K562 (cell line): Measurements from ENCODE around the gene TDRD10. TPM values are rescaled to one million over a fixed set of nuclear protein-coding genes. Genes with fewer than 3 reads are reported as not detected.

Experiments
- ATAC-seq: fragments of 200-7000 bp; cut with Tn5 transposase; 3 replicates; pipeline ENCODE4 v1.9.1; 2020; ENCODE audit warnings: moderate library complexity
- BruUV-seq: library from RNA; stranded (reverse); fragments of 400-500 nt; replicated peaks from 2 replicates; lab custom pipeline; 2021; lab: Mats Ljungman, UMichigan
- CTCF ChIA-PET: fragments of 300-600 bp; formaldehyde crosslinking; extraction: SDS; loops from one replicate; lab custom pipeline; 2021; ENCODE audit warnings: low intra/inter-chr PET ratio; lab: Yijun Ruan, JAX
- POLR2A ChIA-PET: fragments of 300-600, 350-650 bp; sonication (Branson Sonifier 250); formaldehyde crosslinking; extraction: SDS; loops from one replicate; lab custom pipeline; 2021; ENCODE audit warnings: antibody characterized with exemption, inconsistent platforms; lab: Yijun Ruan, JAX
- DNase-seq, 4 experiments: peaks; one replicate each; pipeline versions ENCODE4 v3.0.0 to v3.0.0-alpha.2; 2011 to 2018; ENCODE audit warnings: low spot score in 3 of 4, mixed read lengths in 3 of 4; ENCODE audit errors: extremely low read depth in 1 of 4
- FAIRE-seq: peaks from 2 replicates; lab custom pipeline; 2011; peaks lifted over from hg19 to GRCh38; lab: Jason Lieb, UNC
- H2AFZ ChIP-seq: 2 replicates; pipeline ENCODE4 v1.6.0; 2011; ENCODE audit warnings: low read depth, low read length, control low read depth, inconsistent platforms
- H3K27ac ChIP-seq: fragments of 200-600 bp; 3 replicates; pipeline ENCODE4 v1.8.0; 2011; ENCODE audit warnings: low read depth, mild to moderate bottlenecking, control low read depth, inconsistent platforms, low read length, moderate library complexity, mixed read lengths; ENCODE audit errors: extremely low read depth
- H3K27me3 ChIP-seq, 2 experiments: fragments of 300-600 bp in 1 of 2; 2 replicates in 1 of 2; 3 replicates in 1 of 2; pipeline versions ENCODE4 v1.6.0 to v1.8.0; 2011; ENCODE audit warnings: inconsistent platforms in 2 of 2, low read length in 2 of 2, mild to moderate bottlenecking in 1 of 2, mixed read lengths in 1 of 2, moderate library complexity in 1 of 2; ENCODE audit not compliant: control insufficient read depth in 2 of 2, insufficient read depth in 2 of 2
- H3K36me3 ChIP-seq: fragments of 300-600 bp; 3 replicates; pipeline ENCODE4 v1.8.0; 2011; ENCODE audit warnings: mild to moderate bottlenecking, low read length, inconsistent platforms; ENCODE audit not compliant: control insufficient read depth, insufficient read depth
- H3K4me1 ChIP-seq, 2 experiments: fragments of 200-600 bp in 1 of 2; replicated peaks in 1 of 2; 2 replicates in 1 of 2; 3 replicates in 1 of 2; pipeline versions ENCODE4 v1.5.1 to v1.8.0; 2011; ENCODE audit warnings: inconsistent platforms in 2 of 2, low read length in 2 of 2, mild to moderate bottlenecking in 1 of 2, mixed read lengths in 1 of 2, moderate library complexity in 1 of 2; ENCODE audit not compliant: control insufficient read depth in 2 of 2, insufficient read depth in 2 of 2
- H3K4me2 ChIP-seq: 2 replicates; pipeline ENCODE4 v1.6.1; 2011; ENCODE audit warnings: low read length, control low read depth, inconsistent platforms, mixed read lengths; ENCODE audit not compliant: insufficient read depth
- H3K4me3 ChIP-seq: fragments of 200-600 bp; sonication (generic), shearing (Covaris generic); 2 replicates; pipeline ENCODE4 v1.5.1; 2016; ENCODE audit warnings: control low read depth, inconsistent platforms
- H3K79me2 ChIP-seq: fragments of 200-600 bp; 3 replicates; pipeline ENCODE4 v1.8.0; 2011; ENCODE audit warnings: low read length, inconsistent platforms; ENCODE audit not compliant: control insufficient read depth, insufficient read depth
- H3K9ac ChIP-seq, 2 experiments: 2 replicates each; pipeline versions ENCODE4 v1.6.0 to v1.6.1; 2011; ENCODE audit warnings: low read depth in 2 of 2, low read length in 2 of 2, control low read depth in 1 of 2, inconsistent platforms in 1 of 2, mild to moderate bottlenecking in 1 of 2, mixed read lengths in 1 of 2; ENCODE audit not compliant: insufficient read depth in 1 of 2
- H3K9me1 ChIP-seq: one replicate; pipeline ENCODE4 v1.6.0; 2011; ENCODE audit warnings: inconsistent platforms, mild to moderate bottlenecking, low read length, moderate library complexity; ENCODE audit not compliant: control insufficient read depth, insufficient read depth
- H3K9me3 ChIP-seq: replicated peaks from 2 replicates; pipeline ENCODE4 v1.5.1; 2011; ENCODE audit warnings: low read depth, low read length, inconsistent platforms; ENCODE audit not compliant: control insufficient read depth, insufficient read depth
- H4K20me1 ChIP-seq: replicated peaks from 2 replicates; pipeline ENCODE4 v1.6.1; 2011; ENCODE audit warnings: low read length, inconsistent platforms, mixed read lengths; ENCODE audit not compliant: control insufficient read depth, insufficient read depth
- ADNP ChIP-seq: fragments of 200-800 bp; sonication (Bioruptor generic); IDR thresholded peaks from 2 replicates; pipeline ENCODE4 v1.6.1; 2016; ENCODE audit warnings: missing genetic modification characterization, missing compliant biosample characterization
- BHLHE40 ChIP-seq: IDR thresholded peaks from 2 replicates; pipeline ENCODE4 v1.6.1; 2011; ENCODE audit warnings: low read length, improper control_type of control experiment
- DEAF1 ChIP-seq: fragments of 450-650 bp; formaldehyde crosslinking; IDR thresholded peaks from 2 replicates; pipeline ENCODE4 v1.4.0; 2020; ENCODE audit warnings: mild to moderate bottlenecking, moderate library complexity
- FOXP4 ChIP-seq: sonication (generic); formaldehyde crosslinking; IDR thresholded peaks from 2 replicates; pipeline ENCODE4 v1.8.0; 2022; ENCODE audit warnings: mild to moderate bottlenecking, missing genetic modification reagents, borderline replicate concordance
- ID3 ChIP-seq, 2 experiments: fragments of 250-450 bp in 1 of 2; fragments of 450-650 bp in 1 of 2; sonication (Bioruptor Pico) in 1 of 2; IDR thresholded peaks; 2 replicates each; pipeline versions ENCODE4 v1.6.1 to v1.8.0; 2016 to 2021; ENCODE audit warnings: mild to moderate bottlenecking in 2 of 2, moderate library complexity in 2 of 2, missing compliant biosample characterization in 1 of 2, missing genetic modification characterization in 1 of 2
- RAD21 ChIP-seq, 2 experiments: fragments of 250-450 bp in 1 of 2; fragments of 450-650 bp in 1 of 2; sonication (Bioruptor Pico) in 1 of 2; formaldehyde crosslinking in 1 of 2; IDR thresholded peaks in 1 of 2; conservative IDR thresholded peaks in 1 of 2; 2 replicates each; pipeline versions ENCODE4 v1.4.0 to v1.8.0; 2020 to 2022; ENCODE audit warnings: mild to moderate bottlenecking in 2 of 2, moderate library complexity in 1 of 2
- SMC3 ChIP-seq: conservative IDR thresholded peaks from 2 replicates; pipeline ENCODE4 v1.6.1; 2011; ENCODE audit warnings: low read depth, low read length, improper control_type of control experiment; ENCODE audit not compliant: insufficient read depth
- STAG1 ChIP-seq: sonication (generic); formaldehyde crosslinking; IDR thresholded peaks from 2 replicates; pipeline ENCODE4 v1.5.0; 2020; ENCODE audit warnings: missing genetic modification reagents, borderline replicate concordance
- TBP ChIP-seq: optimal IDR thresholded peaks from 2 replicates; pipeline ENCODE3; 2011; ENCODE audit warnings: low read depth, low read length, improper control_type of control experiment
- YY1 ChIP-seq, 3 experiments: IDR thresholded peaks; 2 replicates each; pipeline ENCODE4 v1.6.1; 2011; ENCODE audit warnings: low read length in 2 of 3, mild to moderate bottlenecking in 2 of 3, moderate library complexity in 2 of 3, borderline replicate concordance in 1 of 3, control low read depth in 1 of 3, low read depth in 1 of 3; ENCODE audit not compliant: insufficient read depth in 3 of 3, insufficient replicate concordance in 2 of 3, control insufficient read depth in 1 of 3, insufficient read length in 1 of 3; ENCODE audit errors: extremely low read depth in 1 of 3
- ZBTB7A ChIP-seq: IDR thresholded peaks from 2 replicates; pipeline ENCODE4 v1.6.1; 2011; ENCODE audit warnings: low read depth, mild to moderate bottlenecking, low read length, moderate library complexity, borderline replicate concordance; ENCODE audit not compliant: control insufficient read depth
- ZNF395 ChIP-seq: fragments of 200-800 bp; sonication (Bioruptor generic); IDR thresholded peaks from 2 replicates; pipeline ENCODE4 v1.6.1; 2017; ENCODE audit warnings: missing genetic modification characterization, missing compliant biosample characterization
- WGBS: fragments of 100-300 bp; shearing (Covaris generic); methylation state at CpG from one replicate; pipeline ENCODE4 v1.1.6; 2016; ENCODE audit warnings: low coverage, mixed read lengths; ENCODE audit not compliant: insufficient coverage; ENCODE audit errors: missing lambda C conversion rate; 5-methylcytosine and 5-hydroxymethylcytosine counted together
- in situ Hi-C: fragments of 300-500 bp; cut with MboI; formaldehyde crosslinking; loops from 4 replicates; pipeline ENCODE4 v1.15.0; 2018; ENCODE audit warnings: inconsistent platforms, mixed read lengths
- intact Hi-C: fragments of 100-400 bp; cut with micrococcal nuclease; formaldehyde crosslinking; loops from 2 replicates; pipeline ENCODE4 v1.14.2; 2022
- polyA plus RNA-seq, 8 experiments: library from polyadenylated mRNA; depleted of rRNA in 4 of 8; stranded (reverse) in 5 of 8; unstranded in 3 of 8; fragments of >200 nt; fragmentation: Nextera tagmentation in 2 of 8; fragmentation: Illumina TruSeq in 1 of 8; extraction: Ambion mirVana in 2 of 8; extraction: Trizol in 1 of 8; gene quantifications; 2 replicates each; pipeline versions ENCODE4 v1.2.1 to v1.2.3, GENCODE V29; 2011 to 2014; ENCODE audit warnings: inconsistent platforms in 1 of 8, missing spikeins in 1 of 8
- total RNA-seq, 7 experiments: library from RNA; depleted of rRNA in 6 of 7; stranded (reverse); fragments of >200 nt in 6 of 7; fragmentation: Illumina TruSeq in 2 of 7; extraction: Trizol in 2 of 7; gene quantifications; 2 replicates each; pipeline versions ENCODE4 v1.2.1 to v1.2.3, GENCODE V29; 2011 to 2021; ENCODE audit warnings: low replicate concordance in 1 of 7

TDRD10 gene
- total and polyA plus RNA-seq, 9 of the 15 experiments (the other 6 are each of a cell fraction or from before 2014, with no cell fraction given): not detected

GRCh38 chr1:154559466-154560044, 57.5 kb downstream of the TDRD10 start:
- Histone ChIP-seq H3K9ac (peak overlapping the region; percentile 73 to 95; a peak in 3 of 4 replicates), H3K79me2 (peaks cover 27% of the 10 kb centered on the region), H3K9me1 (no peaks in the 10 kb centered on the region), H2AFZ (peak overlapping the region; percentile 95), H4K20me1 (no peaks in the 10 kb centered on the region), H3K27ac (peak overlapping the region; percentile 82), H3K4me3 (peak overlapping the region; percentile 82), H3K4me2 (peak overlapping the region; percentile 82), H3K27me3 (peaks cover 2 to 10% of the 10 kb centered on the region in 2 experiments; a peak in 1 of 5 replicates), H3K36me3 (peaks cover 17% of the 10 kb centered on the region), H3K9me3 (no peaks in the 10 kb centered on the region), H3K4me1 (peaks cover 18 to 21% of the 10 kb centered on the region in 2 experiments; a peak in 4 of 5 replicates)
- ATAC-seq: peak; percentile 83
- CTCF ChIA-PET: interaction anchor here (0.6 to 2.8 kb wide), 9 partner anchors 80 to 524 kb away, joined by 3 to 19 read pairs (median 4); no protein-coding TSS in a partner anchor
- BruUV-seq: no TSS peak
- 4% methylated on average over 13 of the region's 13 CpGs for WGBS
- in situ Hi-C loops (loop anchor here (5.0 kb wide), 1 partner anchor 72 kb away; no protein-coding TSS in a partner anchor), intact Hi-C loops (loop anchor here (1.0 to 5.0 kb wide), 7 partner anchors 110 to 528 kb away; partner anchors contain the start of genes EFNA4, PMVK and ZBTB7B)
- peak; percentile 61 to 92 (median 70) for DNase-seq
- FAIRE-seq: peak; percentile 96
- POLR2A ChIA-PET: interaction anchor here (0.6 to 1.1 kb wide), 6 partner anchors 11 to 314 kb away, joined by 3 to 4 read pairs (median 3); no protein-coding TSS in a partner anchor
- TF ChIP-seq ID3 (CRISPR knock-in tag; IDR thresholded peaks at IDR 0.05) (no peak), ID3 (tag; IDR thresholded peaks at IDR 0.05) (0 out of 2 replicates have a peak, but pooled peaks have one; percentile 2), RAD21 (CRISPR knock-in tag; conservative IDR thresholded peaks at IDR 0.05 in 1 of 2, IDR thresholded peaks at IDR 0.05 in 1 of 2) (peak; percentile 89 to 95), ZNF395 (CRISPR knock-in tag) (peak; percentile 9; the same call in 1 of the 2 replicates), SMC3 (peak; percentile 72), YY1 (IDR thresholded peaks at IDR 0.05; ENCODE audit: borderline replicate concordance in 1 of 3, control insufficient read depth in 1 of 3, extremely low read depth in 1 of 3, insufficient read depth in 3 of 3, insufficient read length in 1 of 3, insufficient replicate concordance in 2 of 3, low read depth in 1 of 3, low read length in 2 of 3) (peak in 1 of 3 experiments; percentile 24), ZBTB7A (peak; percentile 59; the same call in 1 of the 2 replicates), ADNP (tag) (peak; percentile 87), DEAF1 (peak; percentile 76), STAG1 (peak; percentile 89; the same call in 1 of the 2 replicates), TBP (no peak), BHLHE40 (0 out of 2 replicates have a peak, but pooled peaks have one; percentile 12), FOXP4 (CRISPR knock-in tag) (0 out of 2 replicates have a peak, but pooled peaks have one; percentile 36)
